Mucosa of gallbladder (tissue), 1 donor: ENCODE results near the gene NHEJ1. TPM values are rescaled to one million over a fixed set of nuclear protein-coding genes. Genes with fewer than 3 reads are reported as not detected.

Experiments used
- DNase-seq: peaks from one replicate; pipeline ENCODE4 v3.0.0-alpha.2; 2020; ENCODE audit warnings: low spot score
- total RNA-seq: library from RNA; stranded (reverse); gene quantifications from one replicate; pipeline ENCODE4 v1.2.1, GENCODE V29; 2021
- donor health status: DM: no; HTN: no; CAD: no.

The NHEJ1 gene
- total RNA-seq, 1 donor from 2014 or later, result 8.7 TPM

- DNase-seq, result no peak
Measured at GRCh38 chr2:219182331-219183150, 21.9 kb upstream of the NHEJ1 start.

- no peak for DNase-seq
Measured at GRCh38 chr2:219181531-219181930, 20.9 kb upstream of the NHEJ1 start.

- DNase-seq, result no peak
Measured at GRCh38 chr2:219180961-219181360, 20.3 kb upstream of the NHEJ1 start.

- DNase-seq, result no peak
Measured at GRCh38 chr2:219179601-219180465, 19.2 kb upstream of the NHEJ1 start.

- peak; percentile 29 for DNase-seq
Measured at GRCh38 chr2:219178377-219179175, 18.0 kb upstream of the NHEJ1 start.

GRCh38 chr2:219177552-219178376, 17.1 kb upstream of the NHEJ1 start, which contains the start of gene RETREG2:
RETREG2 (plus strand) TSS chr2:219178275; CDS start chr2:219178353, 78 bp downstream.
- DNase-seq, result peak; percentile 89

- peak; percentile 87 for DNase-seq
Measured at GRCh38 chr2:219176818-219177551, 16.4 kb upstream of the NHEJ1 start, which contains the start of gene CNPPD1. CNPPD1 (minus strand) TSS chr2:219176925; CDS start chr2:219176828, 97 bp downstream.

GRCh38 chr2:219175928-219176817, 15.6 kb upstream of the NHEJ1 start:
- peak; percentile 23 for DNase-seq

GRCh38 chr2:219175486-219175885, 14.9 kb upstream of the NHEJ1 start:
- DNase-seq, result peak; percentile 8

- peak; percentile 6 for DNase-seq
Measured at GRCh38 chr2:219174801-219175200, 14.2 kb upstream of the NHEJ1 start.

GRCh38 chr2:219174146-219174545, 13.5 kb upstream of the NHEJ1 start:
- peak; percentile 0 for DNase-seq

- peak; percentile 8 for DNase-seq
Measured at GRCh38 chr2:219173176-219173575, 12.6 kb upstream of the NHEJ1 start.

- peak; percentile 9 for DNase-seq
Measured at GRCh38 chr2:219172231-219173154, 11.9 kb upstream of the NHEJ1 start.

GRCh38 chr2:219171231-219171651, 10.6 kb upstream of the NHEJ1 start:
- DNase-seq, result peak; percentile 67

- peak; percentile 6 for DNase-seq
Measured at GRCh38 chr2:219169930-219170654, 9.5 kb upstream of the NHEJ1 start, which contains the start of gene SLC23A3. SLC23A3 (minus strand) TSS chr2:219170029; CDS start chr2:219169984, 45 bp downstream.

- no peak for DNase-seq
Measured at GRCh38 chr2:219168932-219169331, 8.3 kb upstream of the NHEJ1 start.

GRCh38 chr2:219168526-219168925, 7.9 kb upstream of the NHEJ1 start:
- DNase-seq, result no peak
